Memory B cell (primary cell): Measurements from ENCODE around the gene ANKRD11.

Experiments used
- ATAC-seq: fragments of 150-1000 bp; cut with Tn5 transposase; 2 replicates; pipeline ENCODE4 v1.10.0; 2021; ENCODE audit warnings: low read depth, mild to moderate bottlenecking, moderate library complexity
- DNase-seq, 2 donors: peaks; one replicate each; pipeline ENCODE4 v3.0.0; 2022; ENCODE audit warnings: low spot score in 2 of 2
- H3K27ac Mint-ChIP-seq: one replicate; pipeline ENCODE4 v1.8.0; 2022; ENCODE audit warnings: mild to moderate bottlenecking, moderate library complexity, mixed read lengths
- H3K27me3 Mint-ChIP-seq: one replicate; pipeline ENCODE4 v1.8.0; 2022; ENCODE audit warnings: mixed read lengths
- H3K36me3 Mint-ChIP-seq: one replicate; pipeline ENCODE4 v1.8.0; 2022; ENCODE audit warnings: mild to moderate bottlenecking, mixed read lengths
- H3K4me1 Mint-ChIP-seq: one replicate; pipeline ENCODE4 v1.8.0; 2022; ENCODE audit warnings: mixed read lengths
- H3K4me3 Mint-ChIP-seq: one replicate; pipeline ENCODE4 v1.8.0; 2022; ENCODE audit warnings: mild to moderate bottlenecking, moderate library complexity, mixed read lengths
- H3K9me3 Mint-ChIP-seq: one replicate; pipeline ENCODE4 v1.8.0; 2022; ENCODE audit warnings: mixed read lengths

ANKRD11 gene

DNA sequence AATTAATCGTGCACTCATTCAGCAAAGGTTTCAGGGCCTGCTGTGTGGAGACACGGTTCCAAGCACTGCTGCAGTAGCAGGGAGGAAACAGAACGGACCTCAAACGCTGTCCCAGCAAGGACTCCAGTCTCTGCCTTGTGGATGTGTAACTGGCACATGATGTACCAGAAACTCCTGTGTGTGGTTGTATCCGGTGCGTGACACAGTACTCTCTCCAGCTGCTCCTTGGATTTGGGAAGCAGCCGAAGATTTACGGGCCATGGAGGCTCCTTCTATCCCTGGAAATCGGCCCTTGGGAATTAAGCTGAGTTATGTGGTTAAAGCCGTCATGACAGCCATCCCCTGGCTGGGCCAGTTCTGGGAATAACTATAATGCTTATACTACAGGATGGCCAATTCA is 8.5 kb upstream of the ANKRD11 start:
- H3K27ac Mint-ChIP-seq, result no peak overlapping the region
- no peaks in the 10 kb centered on the region for H3K4me1 Mint-ChIP-seq
- H3K9me3 Mint-ChIP-seq, result no peaks in the 10 kb centered on the region
- H3K36me3 Mint-ChIP-seq, result no peaks in the 10 kb centered on the region
- ATAC-seq, result no peak
- no peaks in the 10 kb centered on the region for H3K27me3 Mint-ChIP-seq
- H3K4me3 Mint-ChIP-seq, result no peak overlapping the region
- no peak for DNase-seq

GRCh38 chr16:89495121-89495520 is 4.8 kb upstream of the ANKRD11 start:
- no peak for ATAC-seq
- Mint-ChIP-seq H3K27me3 (no peaks in the 10 kb centered on the region), H3K9me3 (no peaks in the 10 kb centered on the region), H3K36me3 (no peaks in the 10 kb centered on the region), H3K4me1 (peaks cover 10% of the 10 kb centered on the region), H3K4me3 (no peak overlapping the region), H3K27ac (no peak overlapping the region)
- no peak for DNase-seq

DNA sequence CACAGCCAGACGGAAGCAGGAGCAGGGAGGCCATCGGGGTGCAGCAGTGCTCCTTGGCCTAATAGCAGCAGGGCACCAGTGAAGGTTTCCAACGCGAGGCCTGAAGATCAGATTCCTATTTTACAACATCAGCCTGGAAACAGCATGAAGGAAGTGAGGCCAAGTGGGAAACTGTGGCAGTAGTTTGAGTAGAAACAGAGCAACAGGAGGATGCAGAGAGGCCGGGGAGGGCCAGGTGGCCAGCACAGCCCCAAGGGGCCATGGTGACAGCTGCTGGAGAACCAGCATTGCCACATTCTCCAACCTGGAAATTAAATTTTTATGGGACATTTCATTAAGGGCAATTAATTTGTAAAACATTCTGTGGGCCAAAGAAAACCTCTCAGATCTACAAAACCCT is 3.4 kb upstream of the ANKRD11 start:
- no peak for ATAC-seq
- no peak overlapping the region for H3K27ac Mint-ChIP-seq

GRCh38 chr16:89491974-89492687 is 1.8 kb upstream of the ANKRD11 start:
- Mint-ChIP-seq H3K4me3 (peak overlapping the region; percentile 90), H3K4me1 (peaks cover 18% of the 10 kb centered on the region), H3K9me3 (no peaks in the 10 kb centered on the region), H3K36me3 (no peaks in the 10 kb centered on the region), H3K27ac (no peak overlapping the region), H3K27me3 (no peaks in the 10 kb centered on the region)
- no peak for DNase-seq
- ATAC-seq, result no peak

More for the DNA sequence above, 3.4 kb upstream of the ANKRD11 start:
- Mint-ChIP-seq H3K4me3 (no peak overlapping the region), H3K27me3 (no peaks in the 10 kb centered on the region), H3K9me3 (no peaks in the 10 kb centered on the region), H3K36me3 (no peaks in the 10 kb centered on the region), H3K4me1 (peaks cover 14% of the 10 kb centered on the region)
- no peak for DNase-seq

DNA sequence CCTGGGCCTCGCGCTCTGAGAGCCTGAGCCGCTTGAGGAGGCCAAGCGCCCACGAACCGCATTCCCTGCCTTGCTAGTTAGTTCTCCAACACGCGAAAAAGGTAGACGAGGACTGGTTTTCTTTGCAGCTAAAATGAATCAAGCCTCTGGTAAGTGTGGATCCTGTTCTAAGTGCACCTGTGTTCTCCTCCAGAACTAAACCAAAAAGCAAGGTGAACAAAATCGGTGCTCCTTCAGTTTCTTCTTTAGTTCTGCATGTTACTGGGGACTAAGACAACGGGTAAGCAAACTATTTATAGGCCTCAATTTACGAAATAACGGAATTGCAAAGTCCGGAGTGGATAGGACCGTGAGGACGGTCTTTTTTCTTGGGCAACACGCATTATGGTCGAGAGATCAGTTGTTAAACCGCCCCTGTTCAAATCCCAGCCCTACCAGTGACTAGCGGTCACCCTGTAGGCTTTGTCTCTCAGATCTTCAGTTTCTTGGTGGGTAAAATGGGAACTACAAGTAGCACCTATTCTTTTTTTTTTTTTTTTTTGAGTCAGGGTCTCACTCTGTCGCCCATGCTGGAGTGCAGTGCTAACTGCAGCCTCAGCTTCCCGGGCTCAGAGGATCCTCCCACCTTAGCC is 993 bp upstream of the ANKRD11 start:
- peaks cover under 1% of the 10 kb centered on the region for H3K36me3 Mint-ChIP-seq
- H3K27ac Mint-ChIP-seq, result peak overlapping the region; percentile 87
- H3K4me1 Mint-ChIP-seq, result peaks cover 23% of the 10 kb centered on the region
- H3K27me3 Mint-ChIP-seq, result no peaks in the 10 kb centered on the region
- H3K9me3 Mint-ChIP-seq, result no peaks in the 10 kb centered on the region
- no peak for ATAC-seq
- DNase-seq, result no peak
- H3K4me3 Mint-ChIP-seq, result peak overlapping the region; percentile 90

GRCh38 chr16:89489898-89490438 is 393 bp downstream of the ANKRD11 start:
- Mint-ChIP-seq H3K4me1 (peaks cover 32% of the 10 kb centered on the region), H3K27me3 (no peaks in the 10 kb centered on the region), H3K27ac (no peak overlapping the region), H3K36me3 (peaks cover 2% of the 10 kb centered on the region), H3K9me3 (no peaks in the 10 kb centered on the region), H3K4me3 (peak overlapping the region; percentile 24)
- DNase-seq, result no peak
- no peak for ATAC-seq

DNA sequence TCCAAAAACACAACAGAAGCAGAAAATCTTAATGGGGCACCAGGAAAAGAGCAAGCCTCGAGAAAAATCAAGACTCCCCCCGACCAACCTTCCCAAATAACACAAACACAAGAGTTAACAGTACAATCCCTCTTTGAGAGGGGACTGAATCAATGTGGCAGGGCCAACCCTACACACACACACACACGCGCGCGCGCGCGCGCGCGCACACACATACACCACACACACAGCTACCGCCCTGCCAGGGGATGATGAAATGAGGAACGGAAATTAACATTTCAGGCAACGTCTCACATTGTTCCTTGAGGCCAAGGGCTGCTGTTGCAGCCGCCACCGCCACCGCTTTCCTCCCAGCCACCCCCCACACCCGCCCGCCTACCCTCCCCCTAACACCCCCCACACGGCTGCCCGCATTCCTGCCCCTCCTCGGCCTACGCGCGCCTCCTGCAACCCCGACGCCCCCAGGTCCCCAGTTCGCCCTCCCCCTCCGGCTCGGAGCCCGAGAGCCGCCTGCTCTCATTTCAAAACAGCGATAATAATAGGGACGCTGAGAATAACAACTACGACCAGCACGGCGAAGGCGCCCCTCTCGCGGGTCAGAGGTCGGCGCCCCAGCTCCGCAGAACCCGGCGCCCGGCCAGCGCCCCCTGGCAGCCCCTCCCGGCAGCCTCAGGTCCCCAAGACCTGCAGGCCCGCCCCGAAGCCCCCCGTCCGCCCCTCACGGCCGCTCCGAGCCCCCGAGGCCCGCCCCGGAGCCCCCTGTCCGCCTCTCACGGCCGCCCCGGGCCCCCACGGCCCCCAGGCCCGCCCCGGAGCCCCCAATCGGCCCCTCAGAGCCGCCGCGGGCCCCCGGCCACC is 1.1 kb downstream of the ANKRD11 start:
- no peaks in the 10 kb centered on the region for H3K9me3 Mint-ChIP-seq
- H3K36me3 Mint-ChIP-seq, result peaks cover 2% of the 10 kb centered on the region
- peak overlapping the region; percentile 98 for H3K27ac Mint-ChIP-seq
- no peaks in the 10 kb centered on the region for H3K27me3 Mint-ChIP-seq
- ATAC-seq (peak; percentile 40), DNase-seq (peak; percentile 74 to 75)
- H3K4me1 Mint-ChIP-seq, result peaks cover 37% of the 10 kb centered on the region
- peak overlapping the region; percentile 84 for H3K4me3 Mint-ChIP-seq

- peak overlapping the region; percentile 56 for H3K4me3 Mint-ChIP-seq
- peaks cover 14% of the 10 kb centered on the region for H3K36me3 Mint-ChIP-seq
Measured at GRCh38 chr16:89485701-89486246, 4.6 kb downstream of the ANKRD11 start.

DNA sequence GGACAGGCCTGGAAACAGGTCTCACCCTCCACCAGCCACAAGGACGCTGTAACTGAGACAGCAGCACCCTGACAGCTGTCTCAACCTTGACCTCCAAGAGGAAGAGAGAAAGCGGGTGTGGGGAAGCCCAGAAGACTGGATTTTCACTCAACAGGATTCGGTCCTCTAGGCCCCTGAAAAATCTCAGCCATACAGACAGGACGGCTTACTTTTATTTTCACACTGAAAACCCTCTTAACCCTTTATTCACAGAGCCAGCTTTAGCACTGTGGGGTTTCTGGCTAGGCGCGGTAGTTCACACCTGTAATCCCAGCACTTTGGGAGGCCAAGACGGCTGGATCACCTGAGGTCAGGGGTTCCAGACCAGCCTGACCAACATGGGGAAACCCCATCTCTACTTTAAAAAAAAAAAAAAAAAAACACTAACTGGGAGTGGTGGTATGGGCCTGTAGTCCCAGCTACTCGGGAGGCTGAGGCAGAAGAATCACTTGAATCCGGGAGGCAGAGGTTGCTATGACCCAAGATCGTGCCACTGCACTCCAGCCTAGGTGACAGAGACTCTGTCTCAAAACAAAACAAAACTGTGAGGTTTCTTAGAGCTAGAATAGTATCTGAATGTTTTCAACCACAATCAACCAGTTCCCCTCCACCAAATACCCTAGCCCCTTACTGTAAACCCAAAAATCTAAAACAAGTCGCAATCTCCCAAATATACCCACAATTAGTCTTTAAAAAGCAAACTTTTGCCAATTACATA is 5.3 kb downstream of the ANKRD11 start:
- Mint-ChIP-seq H3K4me3 (peak overlapping the region; percentile 56), H3K27ac (peak overlapping the region; percentile 98), H3K9me3 (no peaks in the 10 kb centered on the region), H3K4me1 (peaks cover 58% of the 10 kb centered on the region), H3K27me3 (no peaks in the 10 kb centered on the region), H3K36me3 (peaks cover 14% of the 10 kb centered on the region)
- DNase-seq (peak in 1 of 2 donors; percentile 49), ATAC-seq (peak; percentile 7)

More at GRCh38 chr16:89485701-89486246, 4.6 kb downstream of the ANKRD11 start:
- H3K9me3 Mint-ChIP-seq, result no peaks in the 10 kb centered on the region
- ATAC-seq, result no peak
- H3K4me1 Mint-ChIP-seq, result peaks cover 55% of the 10 kb centered on the region
- H3K27me3 Mint-ChIP-seq, result no peaks in the 10 kb centered on the region
- DNase-seq, result no peak
- H3K27ac Mint-ChIP-seq, result peak overlapping the region; percentile 98

- DNase-seq, result no peak
- Mint-ChIP-seq H3K27ac (peak overlapping the region; percentile 98), H3K9me3 (no peaks in the 10 kb centered on the region), H3K36me3 (peaks cover 14% of the 10 kb centered on the region), H3K27me3 (no peaks in the 10 kb centered on the region), H3K4me1 (peaks cover 58% of the 10 kb centered on the region), H3K4me3 (peak overlapping the region; percentile 61)
- ATAC-seq, result no peak
Measured at GRCh38 chr16:89484041-89484501, 6.3 kb downstream of the ANKRD11 start.

GRCh38 chr16:89482817-89483205 is 7.5 kb downstream of the ANKRD11 start:
- DNase-seq (no peak), ATAC-seq (no peak)
- H3K27ac Mint-ChIP-seq, result peak overlapping the region; percentile 67
- H3K4me1 Mint-ChIP-seq, result peaks cover 63% of the 10 kb centered on the region
- H3K36me3 Mint-ChIP-seq, result peaks cover 16% of the 10 kb centered on the region
- no peaks in the 10 kb centered on the region for H3K9me3 Mint-ChIP-seq
- H3K27me3 Mint-ChIP-seq, result no peaks in the 10 kb centered on the region
- no peak overlapping the region for H3K4me3 Mint-ChIP-seq

DNA sequence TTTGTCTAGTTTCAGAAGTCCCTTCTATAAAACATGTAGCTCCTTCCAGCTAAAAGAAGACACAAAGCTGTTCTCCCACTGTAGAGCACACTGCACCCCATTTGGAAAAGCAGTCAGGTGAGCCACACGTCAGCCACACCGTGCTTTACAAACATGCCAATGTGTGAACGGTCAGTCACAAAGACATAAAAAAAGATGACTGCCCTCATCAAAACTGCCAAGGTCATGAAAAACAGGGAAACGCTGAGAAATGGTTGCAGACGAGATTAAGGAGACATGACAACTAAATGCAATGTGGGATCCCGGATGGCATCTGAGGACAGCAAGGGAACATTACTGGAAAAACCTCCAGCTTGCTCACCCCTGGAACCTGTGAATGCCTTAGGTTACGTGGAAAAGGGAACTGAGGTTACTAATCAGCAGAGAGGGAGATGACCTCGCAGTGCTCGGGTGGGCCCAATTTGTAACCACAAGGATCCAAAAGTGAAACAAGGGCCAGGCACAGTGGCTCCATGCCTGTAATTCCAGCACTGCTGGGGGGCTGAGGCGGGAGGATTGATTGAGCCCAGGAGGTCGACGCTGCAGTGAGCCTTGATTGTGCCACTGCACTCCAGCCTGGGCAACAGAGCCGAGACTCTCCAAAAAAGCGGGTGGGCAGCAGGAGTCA is 8.1 kb downstream of the ANKRD11 start:
- Mint-ChIP-seq H3K4me1 (peaks cover 63% of the 10 kb centered on the region), H3K27ac (peak overlapping the region; percentile 67), H3K4me3 (peak overlapping the region; percentile 14), H3K36me3 (peaks cover 16% of the 10 kb centered on the region), H3K9me3 (no peaks in the 10 kb centered on the region), H3K27me3 (no peaks in the 10 kb centered on the region)
- no peak for ATAC-seq
- DNase-seq, result no peak
